ENCODE results near the gene EIF1AD.

The EIF1AD gene

GRCh38 chr11:66046901-66047300 lies 44.9 kb upstream of the EIF1AD start:
- H3K36me3 ChIP-seq (ENCODE audit: control insufficient read depth, insufficient read depth, low read length): no peaks in the 10 kb centered on the region
- no peak overlapping the region for H3K4me3 ChIP-seq (replicated peaks; ENCODE audit: low read depth, low read length)
- no peak for DNase-seq (ENCODE audit: extremely low read depth, insufficient read length)
- TF ChIP-seq CTCF (IDR thresholded peaks at IDR 0.05; ENCODE audit: insufficient read depth, low read length, poor library complexity, severe bottlenecking): no peak
- no peaks in the 10 kb centered on the region for H3K27me3 ChIP-seq (replicated peaks; ENCODE audit: control insufficient read depth, insufficient read depth, low read length)

GRCh38 chr11:66045177-66045639 lies 43.3 kb upstream of the EIF1AD start:
- H3K27me3 ChIP-seq (replicated peaks; ENCODE audit: control insufficient read depth, insufficient read depth, low read length): no peaks in the 10 kb centered on the region
- TF ChIP-seq CTCF (IDR thresholded peaks at IDR 0.05; ENCODE audit: insufficient read depth, low read length, poor library complexity, severe bottlenecking): peak; percentile 99
- H3K4me3 ChIP-seq (replicated peaks; ENCODE audit: low read depth, low read length): peak overlapping the region; percentile 32
- DNase-seq (ENCODE audit: extremely low read depth, insufficient read length): peak; percentile 79
- H3K36me3 ChIP-seq (ENCODE audit: control insufficient read depth, insufficient read depth, low read length): no peaks in the 10 kb centered on the region

- H3K27me3 ChIP-seq (replicated peaks; ENCODE audit: control insufficient read depth, insufficient read depth, low read length): no peaks in the 10 kb centered on the region
- no peak for DNase-seq (ENCODE audit: extremely low read depth, insufficient read length)
- peak overlapping the region; percentile 32 for H3K4me3 ChIP-seq (replicated peaks; ENCODE audit: low read depth, low read length)
- no peaks in the 10 kb centered on the region for H3K36me3 ChIP-seq (ENCODE audit: control insufficient read depth, insufficient read depth, low read length)
- no peak for TF ChIP-seq CTCF (IDR thresholded peaks at IDR 0.05; ENCODE audit: insufficient read depth, low read length, poor library complexity, severe bottlenecking)
These were observed 42.8 kb upstream of the EIF1AD start for GRCh38 chr11:66044757-66045156.

GRCh38 chr11:66042996-66043906 lies 41.3 kb upstream of the EIF1AD start:
- no peak for DNase-seq (ENCODE audit: extremely low read depth, insufficient read length)
- no peaks in the 10 kb centered on the region for H3K27me3 ChIP-seq (replicated peaks; ENCODE audit: control insufficient read depth, insufficient read depth, low read length)
- H3K36me3 ChIP-seq (ENCODE audit: control insufficient read depth, insufficient read depth, low read length): no peaks in the 10 kb centered on the region
- no peak for TF ChIP-seq CTCF (IDR thresholded peaks at IDR 0.05; ENCODE audit: insufficient read depth, low read length, poor library complexity, severe bottlenecking)
- no peak overlapping the region for H3K4me3 ChIP-seq (replicated peaks; ENCODE audit: low read depth, low read length)

GRCh38 chr11:66042227-66042995 lies 40.5 kb upstream of the EIF1AD start:
- no peak for TF ChIP-seq CTCF (IDR thresholded peaks at IDR 0.05; ENCODE audit: insufficient read depth, low read length, poor library complexity, severe bottlenecking)
- no peaks in the 10 kb centered on the region for H3K27me3 ChIP-seq (replicated peaks; ENCODE audit: control insufficient read depth, insufficient read depth, low read length)
- no peaks in the 10 kb centered on the region for H3K36me3 ChIP-seq (ENCODE audit: control insufficient read depth, insufficient read depth, low read length)
- H3K4me3 ChIP-seq (replicated peaks; ENCODE audit: low read depth, low read length): no peak overlapping the region
- no peak for DNase-seq (ENCODE audit: extremely low read depth, insufficient read length)
